C4-2B (cell line): ENCODE measurements around the gene PCDHGA5.

Experiments used
- ZFX ChIP-seq: fragments of 450-650 bp; IDR thresholded peaks from 2 replicates; pipeline ENCODE4 v1.6.1; 2017
- TF ChIP-seq, protein P1 (sequence below): fragments of 450-650 bp; conservative IDR thresholded peaks from 2 replicates; pipeline ENCODE4 v1.5.1; 2017; ENCODE audit warnings: mild to moderate bottlenecking

DNA sequence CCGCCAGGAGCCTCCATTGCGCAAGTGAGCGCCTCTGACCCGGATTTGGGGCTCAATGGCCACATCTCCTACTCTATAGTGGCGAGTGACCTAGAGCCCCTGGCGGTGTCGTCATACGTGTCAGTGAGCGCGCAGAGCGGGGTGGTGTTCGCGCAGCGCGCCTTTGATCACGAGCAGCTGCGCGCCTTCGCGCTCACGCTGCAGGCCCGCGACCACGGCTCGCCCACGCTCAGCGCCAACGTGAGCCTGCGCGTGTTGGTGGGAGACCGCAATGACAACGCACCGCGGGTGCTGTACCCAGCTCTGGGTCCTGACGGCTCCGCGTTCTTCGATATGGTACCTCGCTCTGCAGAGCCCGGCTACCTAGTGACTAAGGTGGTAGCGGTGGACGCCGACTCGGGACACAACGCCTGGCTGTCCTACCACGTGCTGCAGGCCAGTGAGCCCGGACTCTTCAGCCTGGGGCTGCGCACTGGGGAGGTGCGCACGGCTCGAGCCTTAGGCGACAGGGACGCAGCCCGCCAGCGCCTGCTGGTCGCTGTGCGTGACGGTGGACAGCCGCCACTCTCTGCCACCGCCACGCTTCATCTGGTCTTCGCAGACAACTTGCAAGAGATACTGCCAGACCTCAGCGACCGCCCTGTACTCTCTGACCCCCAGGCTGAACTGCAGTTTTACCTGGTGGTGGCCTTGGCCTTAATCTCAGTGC lies 45.8 kb downstream of the PCDHGA5 start:
- TF ChIP-seq, protein P1, sequence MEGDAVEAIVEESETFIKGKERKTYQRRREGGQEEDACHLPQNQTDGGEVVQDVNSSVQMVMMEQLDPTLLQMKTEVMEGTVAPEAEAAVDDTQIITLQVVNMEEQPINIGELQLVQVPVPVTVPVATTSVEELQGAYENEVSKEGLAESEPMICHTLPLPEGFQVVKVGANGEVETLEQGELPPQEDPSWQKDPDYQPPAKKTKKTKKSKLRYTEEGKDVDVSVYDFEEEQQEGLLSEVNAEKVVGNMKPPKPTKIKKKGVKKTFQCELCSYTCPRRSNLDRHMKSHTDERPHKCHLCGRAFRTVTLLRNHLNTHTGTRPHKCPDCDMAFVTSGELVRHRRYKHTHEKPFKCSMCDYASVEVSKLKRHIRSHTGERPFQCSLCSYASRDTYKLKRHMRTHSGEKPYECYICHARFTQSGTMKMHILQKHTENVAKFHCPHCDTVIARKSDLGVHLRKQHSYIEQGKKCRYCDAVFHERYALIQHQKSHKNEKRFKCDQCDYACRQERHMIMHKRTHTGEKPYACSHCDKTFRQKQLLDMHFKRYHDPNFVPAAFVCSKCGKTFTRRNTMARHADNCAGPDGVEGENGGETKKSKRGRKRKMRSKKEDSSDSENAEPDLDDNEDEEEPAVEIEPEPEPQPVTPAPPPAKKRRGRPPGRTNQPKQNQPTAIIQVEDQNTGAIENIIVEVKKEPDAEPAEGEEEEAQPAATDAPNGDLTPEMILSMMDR, result no peak
- no peak for TF ChIP-seq ZFX
